Transverse colon (tissue), 4 donors: ENCODE measurements around the gene CHKA. TPM values are rescaled to one million over a fixed set of nuclear protein-coding genes. Genes with fewer than 3 reads are reported as not detected.

ENCODE experiments used
- DNase-seq: peaks from one replicate; pipeline ENCODE4 v3.0.0-alpha.2; 2019
- H3K27ac ChIP-seq, 4 donors: fragments of 200-600 bp; sonication (generic); 2 replicates each; pipeline ENCODE4 v1.5.1; 2016 to 2018; ENCODE audit warnings: inconsistent platforms in 4 of 4
- H3K27me3 ChIP-seq: fragments of 200-600 bp; sonication (generic); 2 replicates; pipeline ENCODE4 v1.5.1; 2017; ENCODE audit warnings: inconsistent platforms
- H3K36me3 ChIP-seq, 4 donors: fragments of 200-600 bp; sonication (generic); 2 replicates each; pipeline ENCODE4 v1.5.1; 2017 to 2019; ENCODE audit warnings: inconsistent platforms in 4 of 4
- H3K4me1 ChIP-seq, 4 donors: fragments of 200-600 bp; sonication (generic); 2 replicates each; pipeline ENCODE4 v1.5.1; 2017 to 2020; ENCODE audit warnings: inconsistent platforms in 4 of 4
- H3K4me3 ChIP-seq, 4 donors: fragments of 200-600 bp; sonication (generic); 1 replicate in 1 of 4; 2 replicates in 3 of 4; pipeline versions ENCODE4 v1.5.1 to v1.6.1; 2017 to 2019; ENCODE audit warnings: inconsistent platforms in 4 of 4
- H3K9me3 ChIP-seq, 2 donors: fragments of 200-600 bp; sonication (generic); 2 replicates each; pipeline ENCODE4 v1.5.1; 2017 to 2019; ENCODE audit warnings: inconsistent platforms in 2 of 2
- EP300 ChIP-seq: sonication (generic); formaldehyde crosslinking; IDR thresholded peaks from one replicate; pipeline ENCODE4 v1.6.1; 2017; ENCODE audit warnings: antibody characterized with exemption, low read depth
- POLR2A ChIP-seq: fragments of 450-650 bp; IDR thresholded peaks from one replicate; pipeline ENCODE4 v1.6.1; 2016; ENCODE audit warnings: antibody characterized with exemption, mild to moderate bottlenecking, moderate library complexity
- POLR2AphosphoS5 ChIP-seq, 3 donors: sonication (generic); formaldehyde crosslinking; IDR thresholded peaks; one replicate each; pipeline ENCODE4 v1.6.1; 2016; ENCODE audit warnings: antibody characterized with exemption in 3 of 3
- WGBS, 2 donors: methylation state at CpG; one replicate each; pipeline ENCODE4 v1.1.5; 2018; ENCODE audit warnings: low coverage in 1 of 2; 5-methylcytosine and 5-hydroxymethylcytosine counted together
- in situ Hi-C, 4 donors: fragments of 200-750 bp; cut with MboI; loops; one replicate each; pipeline versions ENCODE4 v1.15.0 to v1.15.1; 2017; ENCODE audit warnings: low sequenced_read_pairs in 3 of 4, low pct_ligation_motif_present in 1 of 4, low pct_unique_long_range_greater_than_20kb in 1 of 4
- intact Hi-C: fragments of 100-400 bp; cut with DNase I; formaldehyde crosslinking; loops from one replicate; pipeline ENCODE4 v1.15.1; 2023; ENCODE audit warnings: low total_unique reads
- total RNA-seq, 4 donors: library from RNA; depleted of rRNA; stranded (reverse); fragments of >200 nt; gene quantifications; one replicate each; pipeline ENCODE4 v1.1.0, GENCODE V29; 2016
- TF ChIP-seq, protein P1 (sequence below), 5 experiments: fragments of 200-600 bp in 3 of 5; fragments of 450-650 bp in 2 of 5; sonication (generic) in 3 of 5; IDR thresholded peaks; 1 replicate in 2 of 5; 2 replicates in 3 of 5; pipeline ENCODE4 v1.5.1; 2016 to 2017; ENCODE audit warnings: antibody characterized with exemption in 5 of 5, inconsistent platforms in 3 of 5, mild to moderate bottlenecking in 2 of 5, moderate library complexity in 1 of 5

CHKA gene
- total RNA-seq, 4 donors from 2014 or later, result 41.6 to 253 (median 121) TPM

DNA sequence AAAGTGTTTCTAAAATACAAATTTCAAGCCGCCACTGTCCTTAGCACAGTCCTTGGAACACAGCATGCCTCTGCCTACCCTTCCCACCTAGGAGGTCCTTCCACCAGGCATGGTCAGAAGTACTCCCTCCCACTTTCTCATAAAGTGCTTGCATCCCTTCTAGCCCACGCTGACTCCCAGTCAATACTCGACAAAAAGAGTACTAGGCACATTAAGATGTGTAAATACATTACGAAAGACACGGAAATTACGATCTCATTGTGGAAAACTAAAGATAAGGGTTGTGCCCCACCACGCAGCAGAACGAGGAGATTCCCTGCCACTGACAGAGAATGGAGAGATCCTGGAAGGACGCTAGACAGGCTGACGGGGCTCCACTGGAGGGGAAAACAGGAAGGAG lies 13.5 kb downstream of the CHKA start:
- in situ Hi-C loops (no loop called here), intact Hi-C loops (no loop called here)
- H3K27ac ChIP-seq, result peak overlapping the region; percentile 55 to 87 (median 83)
- no peak for DNase-seq
- no peaks in the 10 kb centered on the region for H3K9me3 ChIP-seq
- no peaks in the 10 kb centered on the region for H3K27me3 ChIP-seq
- WGBS, 2 donors, result 58 to 60% methylated on average over 4 to 10 of the region's 10 CpGs
- H3K4me3 ChIP-seq, result no peak overlapping the region
- peaks cover 12 to 63% (median 34%) of the 10 kb centered on the region in 4 donors for H3K4me1 ChIP-seq
- no peaks in the 10 kb centered on the region for H3K36me3 ChIP-seq
- TF ChIP-seq, protein P1, sequence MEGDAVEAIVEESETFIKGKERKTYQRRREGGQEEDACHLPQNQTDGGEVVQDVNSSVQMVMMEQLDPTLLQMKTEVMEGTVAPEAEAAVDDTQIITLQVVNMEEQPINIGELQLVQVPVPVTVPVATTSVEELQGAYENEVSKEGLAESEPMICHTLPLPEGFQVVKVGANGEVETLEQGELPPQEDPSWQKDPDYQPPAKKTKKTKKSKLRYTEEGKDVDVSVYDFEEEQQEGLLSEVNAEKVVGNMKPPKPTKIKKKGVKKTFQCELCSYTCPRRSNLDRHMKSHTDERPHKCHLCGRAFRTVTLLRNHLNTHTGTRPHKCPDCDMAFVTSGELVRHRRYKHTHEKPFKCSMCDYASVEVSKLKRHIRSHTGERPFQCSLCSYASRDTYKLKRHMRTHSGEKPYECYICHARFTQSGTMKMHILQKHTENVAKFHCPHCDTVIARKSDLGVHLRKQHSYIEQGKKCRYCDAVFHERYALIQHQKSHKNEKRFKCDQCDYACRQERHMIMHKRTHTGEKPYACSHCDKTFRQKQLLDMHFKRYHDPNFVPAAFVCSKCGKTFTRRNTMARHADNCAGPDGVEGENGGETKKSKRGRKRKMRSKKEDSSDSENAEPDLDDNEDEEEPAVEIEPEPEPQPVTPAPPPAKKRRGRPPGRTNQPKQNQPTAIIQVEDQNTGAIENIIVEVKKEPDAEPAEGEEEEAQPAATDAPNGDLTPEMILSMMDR (IDR thresholded peaks at IDR 0.05), result no peak

DNA sequence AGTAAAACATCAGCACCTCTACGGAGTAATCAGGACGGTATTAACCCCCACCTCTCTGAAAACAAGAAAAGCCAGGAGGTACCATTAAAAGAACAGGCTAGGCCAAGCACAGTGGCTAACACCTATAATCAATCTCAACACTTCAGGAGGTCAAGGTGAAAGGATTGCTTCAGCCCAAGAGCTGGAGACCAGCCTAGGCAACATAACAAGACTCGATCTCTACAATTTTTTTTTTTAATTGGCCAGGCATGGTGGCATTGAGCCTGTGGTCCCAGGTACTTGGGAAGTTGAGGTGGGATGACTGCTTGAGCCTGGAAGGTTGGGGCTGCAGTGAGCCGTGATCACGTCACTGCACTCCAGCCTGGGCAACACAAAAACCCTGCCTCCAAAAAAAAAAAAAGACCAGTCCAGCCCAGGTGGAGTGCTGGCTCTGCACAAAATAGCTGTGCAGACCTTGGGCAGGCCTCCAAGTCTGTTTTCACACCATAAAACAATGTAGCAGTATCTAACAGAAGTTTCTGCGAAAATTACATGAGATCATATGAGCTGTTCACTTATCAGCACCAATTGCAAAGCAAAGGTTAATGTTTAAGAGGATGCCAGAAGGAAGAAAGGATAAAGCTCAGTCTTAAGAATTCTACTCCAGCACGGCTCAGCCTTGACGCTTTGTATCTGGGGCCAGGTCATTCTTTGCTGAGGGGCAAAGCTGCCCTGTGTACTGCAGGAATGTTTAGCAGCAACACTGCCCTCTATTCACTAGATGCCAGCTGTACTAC lies 14.8 kb downstream of the CHKA start:
- H3K27ac ChIP-seq, result peak overlapping the region; percentile 55 to 87 (median 83)
- no peaks in the 10 kb centered on the region for H3K27me3 ChIP-seq
- H3K4me3 ChIP-seq, result no peak overlapping the region
- intact Hi-C loops (no loop called here), in situ Hi-C loops (no loop called here)
- peak; percentile 18 to 47 (median 39) for TF ChIP-seq POLR2AphosphoS5 (IDR thresholded peaks at IDR 0.05)
- TF ChIP-seq, protein P1 (IDR thresholded peaks at IDR 0.05), result no peak
- TF ChIP-seq POLR2A, result peak; percentile 26
- TF ChIP-seq EP300, result no peak
- peaks cover 12 to 67% (median 34%) of the 10 kb centered on the region in 4 donors for H3K4me1 ChIP-seq
- peak; percentile 82 for DNase-seq
- H3K9me3 ChIP-seq, result no peaks in the 10 kb centered on the region
- WGBS, 2 donors, result 43 to 47% methylated on average over 5 to 8 of the region's 8 CpGs
- no peaks in the 10 kb centered on the region for H3K36me3 ChIP-seq

DNA sequence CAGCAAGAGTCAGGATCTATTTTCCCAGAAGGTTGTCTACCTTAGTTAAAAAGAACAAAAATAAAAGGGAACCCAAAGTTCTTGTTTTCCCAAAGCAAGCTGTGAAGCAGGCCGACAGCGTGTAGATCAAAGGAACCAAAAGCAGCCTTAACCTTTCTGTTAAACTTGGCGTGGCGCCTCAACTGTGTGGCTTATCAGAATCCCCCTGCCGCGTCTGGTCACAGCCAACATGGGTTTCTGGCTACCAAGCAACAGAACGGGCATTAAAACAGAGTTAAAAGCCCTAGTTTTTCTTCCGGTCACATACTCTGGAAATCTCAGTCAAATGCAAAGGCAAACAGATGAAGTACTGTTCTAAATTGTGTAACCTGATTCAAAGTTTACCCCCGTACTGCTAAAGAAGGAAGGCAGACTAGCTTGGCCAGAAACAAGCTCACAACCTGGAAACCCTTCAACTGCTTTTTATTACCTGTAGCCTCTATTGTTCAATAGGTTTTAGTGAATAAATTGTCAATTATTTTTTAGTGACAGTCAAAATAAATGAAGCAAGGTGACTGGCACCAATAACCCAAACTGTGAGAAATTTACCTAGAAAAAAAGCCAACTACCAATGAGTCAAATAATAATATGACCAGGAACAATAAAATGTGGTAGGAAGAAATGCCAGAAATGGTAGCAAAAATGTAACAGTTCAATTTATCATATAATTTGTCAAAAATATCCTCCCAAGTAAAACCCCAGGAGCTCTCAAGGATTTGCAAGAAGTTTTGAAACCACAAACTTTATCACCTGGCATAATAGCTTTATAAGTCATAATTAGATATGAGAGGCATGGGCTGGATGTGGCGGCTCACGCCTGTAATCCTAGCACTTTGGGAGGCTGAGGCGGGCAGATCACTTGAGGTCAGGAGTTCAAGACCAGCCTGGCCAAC lies 21.4 kb downstream of the CHKA start:
- Histone ChIP-seq H3K27me3 (no peaks in the 10 kb centered on the region), H3K36me3 (peaks cover 0 to 5% (median 0%) of the 10 kb centered on the region in 4 donors), H3K9me3 (no peaks in the 10 kb centered on the region), H3K4me3 (peak overlapping the region in 1 of 4 donors; percentile 11), H3K27ac (peak overlapping the region; percentile 62 to 67 (median 64)), H3K4me1 (peaks cover 0 to 54% (median 23%) of the 10 kb centered on the region in 4 donors)
- intact Hi-C loops, result no loop called here
- DNase-seq, result peak; percentile 59
- in situ Hi-C loops, result no loop called here
- WGBS, 2 donors, result 30 to 40% methylated on average over 5 to 12 of the region's 12 CpGs
- TF ChIP-seq, protein P1 (IDR thresholded peaks at IDR 0.05), result no peak
- no peak for TF ChIP-seq POLR2A

DNA sequence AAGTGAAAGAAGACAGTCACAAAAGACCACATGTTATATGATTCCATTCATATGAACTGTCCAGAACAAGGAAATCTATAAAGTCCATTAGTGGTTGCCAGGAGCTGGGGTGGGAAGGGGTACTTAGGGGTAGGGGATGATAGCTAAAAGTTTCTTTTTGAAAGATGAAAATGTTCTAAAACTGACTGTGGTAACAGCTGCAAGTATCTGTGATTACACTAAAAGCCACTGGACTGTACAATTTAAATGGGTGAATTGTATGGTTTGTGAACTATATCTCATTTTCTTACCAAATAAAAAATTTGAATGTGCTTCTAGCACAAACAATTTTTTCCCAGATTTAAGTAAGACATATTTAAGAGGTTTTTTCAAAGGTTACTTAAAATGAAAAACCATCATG lies 22.1 kb downstream of the CHKA start:
- no peak for DNase-seq
- no peaks in the 10 kb centered on the region for H3K27me3 ChIP-seq
- H3K36me3 ChIP-seq, result peaks cover 0 to 5% (median 0%) of the 10 kb centered on the region in 4 donors
- H3K4me3 ChIP-seq, result no peak overlapping the region
- peaks cover 0 to 47% (median 21%) of the 10 kb centered on the region in 4 donors for H3K4me1 ChIP-seq
- intact Hi-C loops, result no loop called here
- H3K9me3 ChIP-seq, result no peaks in the 10 kb centered on the region
- TF ChIP-seq EP300, result no peak
- no peak for TF ChIP-seq POLR2A
- no peak for TF ChIP-seq POLR2AphosphoS5 (IDR thresholded peaks at IDR 0.05)
- TF ChIP-seq, protein P1 (IDR thresholded peaks at IDR 0.05), result no peak
- H3K27ac ChIP-seq, result peak overlapping the region; percentile 62 to 67 (median 64)
- in situ Hi-C loops, result no loop called here
